H9 (cell line): ENCODE results near the gene CAMTA1. TPM values are rescaled to one million over a fixed set of nuclear protein-coding genes. Genes with fewer than 3 reads are reported as not detected.

Experiments
- DNase-seq: peaks from one replicate; pipeline ENCODE4 v3.0.0-alpha.2; 2017
- H2AFZ ChIP-seq: one replicate; pipeline ENCODE4 v1.6.1; 2013; ENCODE audit warnings: mild to moderate bottlenecking, low read length, control low read depth, moderate library complexity
- H2AK5ac ChIP-seq: 2 replicates; pipeline ENCODE4 v1.6.1; 2013; ENCODE audit warnings: low read length, control low read depth, mixed read lengths; ENCODE audit not compliant: insufficient read length
- H2BK120ac ChIP-seq: one replicate; pipeline ENCODE4 v1.6.1; 2013; ENCODE audit warnings: low read depth, mild to moderate bottlenecking, low read length, control low read depth, inconsistent platforms; ENCODE audit not compliant: poor library complexity, severe bottlenecking
- H2BK12ac ChIP-seq: 2 replicates; pipeline ENCODE4 v1.6.1; 2013; ENCODE audit warnings: low read length, control low read depth, mixed read lengths, low read depth; ENCODE audit not compliant: insufficient read length
- H2BK15ac ChIP-seq: 2 replicates; pipeline ENCODE4 v1.6.1; 2013; ENCODE audit warnings: low read depth, low read length, control low read depth
- H2BK20ac ChIP-seq: one replicate; pipeline ENCODE4 v1.6.1; 2013; ENCODE audit warnings: low read depth, mild to moderate bottlenecking, low read length, control low read depth, inconsistent platforms; ENCODE audit not compliant: poor library complexity, severe bottlenecking
- H2BK5ac ChIP-seq: 2 replicates; pipeline ENCODE4 v1.6.1; 2013; ENCODE audit warnings: low read length, control low read depth, mixed read lengths; ENCODE audit not compliant: insufficient read length
- H3K14ac ChIP-seq: 2 replicates; pipeline ENCODE4 v1.6.1; 2013; ENCODE audit warnings: low read length, control low read depth; ENCODE audit not compliant: insufficient read depth
- H3K18ac ChIP-seq: 2 replicates; pipeline ENCODE4 v1.6.1; 2013; ENCODE audit warnings: low read depth, mild to moderate bottlenecking, mixed read lengths, low read length, control low read depth; ENCODE audit not compliant: insufficient read length
- H3K23ac ChIP-seq: 2 replicates; pipeline ENCODE4 v1.6.1; 2013; ENCODE audit warnings: low read length, control low read depth, mixed read lengths, low read depth; ENCODE audit not compliant: insufficient read length
- H3K23me2 ChIP-seq: 2 replicates; pipeline ENCODE4 v1.6.1; 2013; ENCODE audit warnings: low read depth, mild to moderate bottlenecking, mixed read lengths, low read length, control low read depth; ENCODE audit not compliant: insufficient read length, poor library complexity, severe bottlenecking
- H3K27ac ChIP-seq: 2 replicates; pipeline ENCODE4 v1.5.1; 2013; ENCODE audit warnings: low read length, control low read depth, mixed read lengths, low read depth; ENCODE audit not compliant: insufficient read length
- H3K27me3 ChIP-seq: 2 replicates; pipeline ENCODE4 v1.6.1; 2013; ENCODE audit warnings: low read length, control low read depth, inconsistent platforms; ENCODE audit not compliant: insufficient read depth
- H3K4ac ChIP-seq: 2 replicates; pipeline ENCODE4 v1.6.1; 2013; ENCODE audit warnings: low read depth, mild to moderate bottlenecking, control low read depth, inconsistent platforms, low read length, moderate library complexity
- H3K4me1 ChIP-seq: 2 replicates; pipeline ENCODE4 v1.6.1; 2013; ENCODE audit warnings: low read length, control low read depth, inconsistent platforms; ENCODE audit not compliant: insufficient read depth
- H3K4me2 ChIP-seq: 2 replicates; pipeline ENCODE4 v1.6.1; 2013; ENCODE audit warnings: low read length, control low read depth, mixed read lengths; ENCODE audit not compliant: insufficient read length, insufficient read depth
- H3K56ac ChIP-seq: 2 replicates; pipeline ENCODE4 v1.6.1; 2013; ENCODE audit warnings: low read depth, mild to moderate bottlenecking, mixed read lengths, low read length, control low read depth; ENCODE audit not compliant: insufficient read length
- H3K79me1 ChIP-seq: 2 replicates; pipeline ENCODE4 v1.6.1; 2013; ENCODE audit warnings: low read depth, mild to moderate bottlenecking, moderate library complexity, low read length, control low read depth, inconsistent platforms; ENCODE audit not compliant: insufficient read depth, poor library complexity, severe bottlenecking
- H3K79me2 ChIP-seq: 2 replicates; pipeline ENCODE4 v1.6.1; 2013; ENCODE audit warnings: low read length, control low read depth, inconsistent platforms; ENCODE audit not compliant: insufficient read depth
- H3K9ac ChIP-seq: 2 replicates; pipeline ENCODE4 v1.6.1; 2013; ENCODE audit warnings: low read length, control low read depth, mixed read lengths; ENCODE audit not compliant: insufficient read length; ENCODE audit errors: extremely low read depth
- H3K9me3 ChIP-seq: one replicate; pipeline ENCODE4 v1.6.1; 2013; ENCODE audit warnings: low read depth, low read length, inconsistent platforms; ENCODE audit not compliant: control insufficient read depth
- H3T11ph ChIP-seq: one replicate; pipeline ENCODE4 v1.6.1; 2013; ENCODE audit warnings: mild to moderate bottlenecking, low read length, control low read depth, inconsistent platforms
- H4K20me1 ChIP-seq: one replicate; pipeline ENCODE4 v1.6.1; 2013; ENCODE audit not compliant: control insufficient read depth, insufficient read length, insufficient read depth
- H4K5ac ChIP-seq: 2 replicates; pipeline ENCODE4 v1.6.1; 2013; ENCODE audit warnings: low read depth, mild to moderate bottlenecking, mixed read lengths, low read length, control low read depth; ENCODE audit not compliant: insufficient read length
- H4K8ac ChIP-seq: replicated peaks from 2 replicates; pipeline ENCODE4 v1.6.1; 2013; ENCODE audit warnings: low read length, control low read depth, mixed read lengths, low read depth; ENCODE audit not compliant: insufficient read length
- H4K91ac ChIP-seq: 2 replicates; pipeline ENCODE4 v1.6.1; 2013; ENCODE audit warnings: low read depth, mild to moderate bottlenecking, moderate library complexity, mixed read lengths, low read length, control low read depth; ENCODE audit not compliant: insufficient read length
- H3K27ac Mint-ChIP-seq, 3 experiments: 2 replicates in 2 of 3; 3 replicates in 1 of 3; pipeline ENCODE4 v1.8.0; 2020 to 2021; ENCODE audit warnings: mixed read lengths in 3 of 3, mild to moderate bottlenecking in 1 of 3, moderate library complexity in 1 of 3
- H3K27me3 Mint-ChIP-seq: 2 replicates; pipeline ENCODE4 v1.8.0; 2021; ENCODE audit warnings: low read depth, mild to moderate bottlenecking, moderate library complexity, mixed read lengths
- H3K36me3 Mint-ChIP-seq, 3 experiments: 2 replicates in 2 of 3; 3 replicates in 1 of 3; pipeline ENCODE4 v1.8.0; 2020 to 2021; ENCODE audit warnings: low read depth in 3 of 3, mixed read lengths in 3 of 3; ENCODE audit not compliant: insufficient read depth in 1 of 3
- H3K4me1 Mint-ChIP-seq, 2 experiments: 2 replicates each; pipeline ENCODE4 v1.8.0; 2020; ENCODE audit warnings: mixed read lengths in 2 of 2
- H3K4me3 Mint-ChIP-seq, 2 experiments: 2 replicates in 1 of 2; 3 replicates in 1 of 2; pipeline ENCODE4 v1.8.0; 2020 to 2021; ENCODE audit warnings: mild to moderate bottlenecking in 2 of 2, mixed read lengths in 2 of 2, moderate library complexity in 1 of 2
- H3K9me3 Mint-ChIP-seq, 2 experiments: 2 replicates in 1 of 2; 3 replicates in 1 of 2; pipeline ENCODE4 v1.8.0; 2020; ENCODE audit warnings: mild to moderate bottlenecking in 2 of 2, mixed read lengths in 2 of 2, moderate library complexity in 1 of 2
- WGBS: extraction: QIAGEN DNeasy Blood & Tissue Kit; methylation state at CpG from one replicate; pipeline ENCODE4 v1.1.7; 2013; ENCODE audit warnings: missing lambda C conversion rate, low lambda C conversion rate, mixed read lengths; ENCODE audit not compliant: insufficient read length; ENCODE audit errors: extremely low coverage; 5-methylcytosine and 5-hydroxymethylcytosine counted together
- total RNA-seq: library from RNA; stranded (reverse); gene quantifications from 2 replicates; pipeline ENCODE4 v1.2.1, GENCODE V29; 2021
- TF ChIP-seq, protein P1 (sequence below): fragments of 200-600 bp; sonication (generic); conservative IDR thresholded peaks from 3 replicates; pipeline ENCODE4 v1.8.0; 2021; ENCODE audit warnings: antibody characterized with exemption, mild to moderate bottlenecking

Gene CAMTA1
- total RNA-seq, 1 experiment from 2014 or later, result 115 TPM

DNA sequence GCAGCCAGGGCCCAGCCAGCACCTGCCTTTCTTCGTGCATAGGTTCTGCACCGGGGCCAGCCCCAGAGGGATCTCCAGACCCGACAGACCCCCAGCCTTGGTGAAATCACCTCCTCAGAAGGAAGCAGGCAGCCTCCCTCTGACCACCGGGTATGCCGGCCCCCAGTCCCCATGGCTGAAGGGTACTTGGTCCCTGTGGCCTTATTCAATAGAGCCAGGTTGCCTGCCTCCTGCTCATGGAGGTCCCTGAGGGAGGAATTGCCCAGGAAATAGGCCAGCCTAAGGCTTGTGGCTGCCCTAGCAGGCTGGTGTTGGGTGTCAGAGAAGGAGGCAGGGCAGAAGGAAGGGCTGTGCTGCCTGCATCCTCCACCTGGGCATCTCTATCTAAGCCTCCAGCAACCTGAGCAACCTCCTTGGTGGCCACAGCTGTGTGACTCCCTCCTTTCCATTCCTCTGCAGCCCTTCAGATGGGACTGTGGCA, 647.7 kb downstream of the CAMTA1 start:
- Mint-ChIP-seq H3K36me3 (peaks cover 0 to 6% (median 5%) of the 10 kb centered on the region in 3 experiments; a peak in 4 of 7 replicates), H3K4me1 (0 out of 4 replicates have a peak, but pooled peaks cover 0 to 4% of the 10 kb centered on the region in 2 experiments), H3K27me3 (no peaks in the 10 kb centered on the region; the same call in 1 of the 2 replicates), H3K4me3 (no peak overlapping the region), H3K27ac (no peak overlapping the region; a peak in 1 of 7 replicates), H3K9me3 (peaks cover 6 to 8% of the 10 kb centered on the region in 2 experiments)
- Histone ChIP-seq H4K5ac (no peak overlapping the region), H2BK12ac (no peak overlapping the region), H3K23me2 (no peaks in the 10 kb centered on the region), H3K79me2 (no peaks in the 10 kb centered on the region), H3K23ac (no peak overlapping the region), H4K91ac (no peak overlapping the region), H2AK5ac (no peak overlapping the region), H4K20me1 (peaks cover 3% of the 10 kb centered on the region), H3K18ac (no peak overlapping the region), H3K4me1 (no peaks in the 10 kb centered on the region), H3T11ph (no peak overlapping the region), H3K56ac (no peak overlapping the region), H2AFZ (no peak overlapping the region), H2BK5ac (no peak overlapping the region), H3K27me3 (no peaks in the 10 kb centered on the region), H3K4me2 (no peak overlapping the region), H4K8ac (no peak overlapping the region), H3K14ac (no peak overlapping the region), H2BK20ac (no peak overlapping the region), H2BK15ac (no peak overlapping the region), H3K9ac (no peak overlapping the region), H3K79me1 (no peaks in the 10 kb centered on the region), H3K4ac (no peak overlapping the region), H2BK120ac (no peak overlapping the region), H3K9me3 (peaks cover 4% of the 10 kb centered on the region), H3K27ac (no peak overlapping the region)
- DNase-seq, result no peak
- no CpG with 5 or more reads among the region's 5 CpGs for WGBS
- TF ChIP-seq, protein P1, sequence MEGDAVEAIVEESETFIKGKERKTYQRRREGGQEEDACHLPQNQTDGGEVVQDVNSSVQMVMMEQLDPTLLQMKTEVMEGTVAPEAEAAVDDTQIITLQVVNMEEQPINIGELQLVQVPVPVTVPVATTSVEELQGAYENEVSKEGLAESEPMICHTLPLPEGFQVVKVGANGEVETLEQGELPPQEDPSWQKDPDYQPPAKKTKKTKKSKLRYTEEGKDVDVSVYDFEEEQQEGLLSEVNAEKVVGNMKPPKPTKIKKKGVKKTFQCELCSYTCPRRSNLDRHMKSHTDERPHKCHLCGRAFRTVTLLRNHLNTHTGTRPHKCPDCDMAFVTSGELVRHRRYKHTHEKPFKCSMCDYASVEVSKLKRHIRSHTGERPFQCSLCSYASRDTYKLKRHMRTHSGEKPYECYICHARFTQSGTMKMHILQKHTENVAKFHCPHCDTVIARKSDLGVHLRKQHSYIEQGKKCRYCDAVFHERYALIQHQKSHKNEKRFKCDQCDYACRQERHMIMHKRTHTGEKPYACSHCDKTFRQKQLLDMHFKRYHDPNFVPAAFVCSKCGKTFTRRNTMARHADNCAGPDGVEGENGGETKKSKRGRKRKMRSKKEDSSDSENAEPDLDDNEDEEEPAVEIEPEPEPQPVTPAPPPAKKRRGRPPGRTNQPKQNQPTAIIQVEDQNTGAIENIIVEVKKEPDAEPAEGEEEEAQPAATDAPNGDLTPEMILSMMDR, result no peak
